Caco-2 (cell line): ENCODE measurements around the gene ZC3HAV1. TPM values are rescaled to one million over a fixed set of nuclear protein-coding genes. Genes with fewer than 3 reads are reported as not detected.
"Not testable (repeated sequence)": the region's sequence is repeated elsewhere in the genome, so short reads cannot be mapped to it uniquely, and the experiment has no call there.

Source experiments
- BruUV-seq: library from RNA; stranded (reverse); fragments of 400-500 nt; replicated peaks from 2 replicates; lab custom pipeline; 2021; lab: Mats Ljungman, UMichigan
- CTCF ChIA-PET: fragments of 300-600 bp; sonication (Branson Sonifier 250); formaldehyde crosslinking; loops from one replicate; lab custom pipeline; 2022; ENCODE audit warnings: antibody characterized with exemption; lab: Charles Lee
- POLR2A ChIA-PET: fragments of 300-600 bp; sonication (Branson Sonifier 250); formaldehyde crosslinking; loops from one replicate; lab custom pipeline; 2022; ENCODE audit warnings: antibody characterized with exemption; lab: Charles Lee
- DNase-seq, 2 experiments: peaks; one replicate each; pipeline versions ENCODE4 v3.0.0 to v3.0.0-alpha.2; 2020 to 2022
- H3K27me3 ChIP-seq: replicated peaks from 2 replicates; pipeline ENCODE4 v1.6.0; 2011; ENCODE audit warnings: low read length; ENCODE audit not compliant: control insufficient read depth, insufficient read depth
- H3K36me3 ChIP-seq: 2 replicates; pipeline ENCODE4 v1.5.1; 2011; ENCODE audit warnings: low read length; ENCODE audit not compliant: control insufficient read depth, insufficient read depth
- H3K4me1 ChIP-seq: fragments of 250-450 bp; sonication (Bioruptor Pico); 2 replicates; pipeline ENCODE4 v1.5.1; 2020; ENCODE audit warnings: mild to moderate bottlenecking
- H3K4me3 ChIP-seq: 2 replicates; pipeline ENCODE4 v1.5.1; 2011; ENCODE audit warnings: low read depth, mild to moderate bottlenecking, control low read depth, low read length
- H3K9me3 ChIP-seq: fragments of 250-450 bp; sonication (Bioruptor Pico); 2 replicates; pipeline ENCODE4 v1.5.1; 2020; ENCODE audit warnings: mild to moderate bottlenecking, moderate library complexity
- H3K27ac Mint-ChIP-seq: one replicate; pipeline ENCODE4 v1.8.0; 2022; ENCODE audit warnings: mixed read lengths; ENCODE audit not compliant: unreplicated experiment
- H3K27me3 Mint-ChIP-seq: one replicate; pipeline ENCODE4 v1.8.0; 2022; ENCODE audit warnings: mixed read lengths; ENCODE audit not compliant: insufficient read depth, unreplicated experiment
- H3K36me3 Mint-ChIP-seq: one replicate; pipeline ENCODE4 v1.8.0; 2022; ENCODE audit warnings: mild to moderate bottlenecking, mixed read lengths; ENCODE audit not compliant: insufficient read depth, unreplicated experiment
- H3K4me1 Mint-ChIP-seq: one replicate; pipeline ENCODE4 v1.8.0; 2022; ENCODE audit warnings: low read depth, mixed read lengths; ENCODE audit not compliant: unreplicated experiment
- H3K4me3 Mint-ChIP-seq: one replicate; pipeline ENCODE4 v1.8.0; 2022; ENCODE audit warnings: mild to moderate bottlenecking, moderate library complexity, mixed read lengths; ENCODE audit not compliant: unreplicated experiment
- H3K9me3 Mint-ChIP-seq: one replicate; pipeline ENCODE4 v1.8.0; 2022; ENCODE audit warnings: mixed read lengths; ENCODE audit not compliant: unreplicated experiment
- intact Hi-C: fragments of 100-400 bp; cut with micrococcal nuclease; formaldehyde crosslinking; loops from one replicate; pipeline ENCODE4 v1.10.0; 2022; ENCODE audit not compliant: unreplicated experiment
- total RNA-seq: library from RNA; stranded (reverse); gene quantifications from 2 replicates; pipeline ENCODE4 v1.2.3, GENCODE V29; 2022
- TF ChIP-seq, protein P1 (sequence below), 2 experiments: fragments of 200-600 bp in 1 of 2; IDR thresholded peaks; 1 replicate in 1 of 2; 2 replicates in 1 of 2; pipeline versions ENCODE4 v1.5.1 to v1.8.0; 2011 to 2022; ENCODE audit warnings: antibody characterized with exemption in 1 of 2, control low read depth in 1 of 2, inconsistent platforms in 1 of 2, low read depth in 1 of 2, low read length in 1 of 2, mild to moderate bottlenecking in 1 of 2, moderate library complexity in 1 of 2; ENCODE audit not compliant: insufficient read depth in 1 of 2, severe bottlenecking in 1 of 2, unreplicated experiment in 1 of 2

The ZC3HAV1 gene
- total RNA-seq, 1 experiment from 2014 or later = 30.8 TPM

DNA sequence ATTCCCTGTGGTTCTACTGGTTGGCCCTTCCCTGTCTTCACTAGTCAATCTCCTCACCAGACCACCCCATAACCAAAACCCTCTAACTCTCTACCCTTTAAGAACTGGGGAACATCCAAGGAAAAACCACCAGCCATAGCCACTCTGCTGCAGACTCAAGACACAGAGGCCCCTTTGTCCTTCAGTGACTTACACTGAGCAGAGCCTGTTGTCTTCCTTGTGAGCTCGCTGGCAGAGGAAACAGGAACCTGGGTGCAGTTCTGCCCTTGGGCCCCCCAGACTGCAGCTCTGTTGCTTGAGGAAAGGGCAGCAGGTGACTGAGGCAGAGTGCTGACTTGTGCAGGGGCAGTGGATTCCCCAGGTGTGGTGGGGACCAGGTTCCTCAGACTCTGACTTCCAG lies 30.6 kb downstream of the ZC3HAV1 start:
- no peaks in the 10 kb centered on the region for H3K27me3 Mint-ChIP-seq
- ChIA-PET POLR2A (no interaction called here), CTCF (no interaction called here)
- H3K27ac Mint-ChIP-seq = no peak overlapping the region
- no peaks in the 10 kb centered on the region for H3K4me1 Mint-ChIP-seq
- no peak overlapping the region for H3K4me3 Mint-ChIP-seq
- Histone ChIP-seq H3K27me3 (no peaks in the 10 kb centered on the region), H3K9me3 (no peaks in the 10 kb centered on the region), H3K4me1 (no peaks in the 10 kb centered on the region), H3K4me3 (no peak overlapping the region), H3K36me3 (no peaks in the 10 kb centered on the region)
- DNase-seq = no peak
- BruUV-seq = no TSS peak
- intact Hi-C loops = no loop called here
- no peaks in the 10 kb centered on the region for H3K9me3 Mint-ChIP-seq
- TF ChIP-seq, protein P1, sequence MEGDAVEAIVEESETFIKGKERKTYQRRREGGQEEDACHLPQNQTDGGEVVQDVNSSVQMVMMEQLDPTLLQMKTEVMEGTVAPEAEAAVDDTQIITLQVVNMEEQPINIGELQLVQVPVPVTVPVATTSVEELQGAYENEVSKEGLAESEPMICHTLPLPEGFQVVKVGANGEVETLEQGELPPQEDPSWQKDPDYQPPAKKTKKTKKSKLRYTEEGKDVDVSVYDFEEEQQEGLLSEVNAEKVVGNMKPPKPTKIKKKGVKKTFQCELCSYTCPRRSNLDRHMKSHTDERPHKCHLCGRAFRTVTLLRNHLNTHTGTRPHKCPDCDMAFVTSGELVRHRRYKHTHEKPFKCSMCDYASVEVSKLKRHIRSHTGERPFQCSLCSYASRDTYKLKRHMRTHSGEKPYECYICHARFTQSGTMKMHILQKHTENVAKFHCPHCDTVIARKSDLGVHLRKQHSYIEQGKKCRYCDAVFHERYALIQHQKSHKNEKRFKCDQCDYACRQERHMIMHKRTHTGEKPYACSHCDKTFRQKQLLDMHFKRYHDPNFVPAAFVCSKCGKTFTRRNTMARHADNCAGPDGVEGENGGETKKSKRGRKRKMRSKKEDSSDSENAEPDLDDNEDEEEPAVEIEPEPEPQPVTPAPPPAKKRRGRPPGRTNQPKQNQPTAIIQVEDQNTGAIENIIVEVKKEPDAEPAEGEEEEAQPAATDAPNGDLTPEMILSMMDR (IDR thresholded peaks at IDR 0.05; ENCODE audit: insufficient read depth in 1 of 2, low read depth in 1 of 2, low read length in 1 of 2, severe bottlenecking in 1 of 2, unreplicated experiment in 1 of 2) = no peak
- peaks cover 61% of the 10 kb centered on the region for H3K36me3 Mint-ChIP-seq

DNA sequence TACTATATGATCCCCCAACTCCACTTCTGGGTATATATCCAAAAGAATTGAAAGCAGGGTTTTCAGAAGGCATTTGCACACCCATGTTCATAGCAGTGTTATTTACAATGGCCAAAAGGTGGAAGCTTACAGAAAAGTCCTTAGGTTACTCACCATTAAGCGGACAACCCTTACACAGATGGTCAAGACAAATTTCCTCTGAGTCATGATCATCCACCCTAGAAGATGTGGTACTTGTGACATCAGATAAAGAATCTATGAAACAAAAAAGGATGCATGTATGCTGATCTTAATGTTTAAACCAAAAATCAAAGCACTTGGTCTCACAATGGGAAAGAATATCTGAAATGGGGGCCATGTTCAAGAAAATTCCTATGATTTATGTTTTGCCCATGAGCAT lies 31.1 kb downstream of the ZC3HAV1 start:
- BruUV-seq = no TSS peak
- TF ChIP-seq, protein P1 (IDR thresholded peaks at IDR 0.05; ENCODE audit: insufficient read depth in 1 of 2, low read depth in 1 of 2, low read length in 1 of 2, severe bottlenecking in 1 of 2, unreplicated experiment in 1 of 2) = no peak
- Histone ChIP-seq H3K27me3 (no peaks in the 10 kb centered on the region), H3K9me3 (no peaks in the 10 kb centered on the region), H3K4me1 (no peaks in the 10 kb centered on the region), H3K4me3 (no peak overlapping the region), H3K36me3 (no peaks in the 10 kb centered on the region)
- Mint-ChIP-seq H3K27me3 (no peaks in the 10 kb centered on the region), H3K27ac (no peak overlapping the region), H3K9me3 (no peaks in the 10 kb centered on the region), H3K36me3 (peaks cover 58% of the 10 kb centered on the region), H3K4me1 (no peaks in the 10 kb centered on the region), H3K4me3 (no peak overlapping the region)
- DNase-seq = no peak
- ChIA-PET CTCF (no interaction called here), POLR2A (no interaction called here)
- intact Hi-C loops = no loop called here

DNA sequence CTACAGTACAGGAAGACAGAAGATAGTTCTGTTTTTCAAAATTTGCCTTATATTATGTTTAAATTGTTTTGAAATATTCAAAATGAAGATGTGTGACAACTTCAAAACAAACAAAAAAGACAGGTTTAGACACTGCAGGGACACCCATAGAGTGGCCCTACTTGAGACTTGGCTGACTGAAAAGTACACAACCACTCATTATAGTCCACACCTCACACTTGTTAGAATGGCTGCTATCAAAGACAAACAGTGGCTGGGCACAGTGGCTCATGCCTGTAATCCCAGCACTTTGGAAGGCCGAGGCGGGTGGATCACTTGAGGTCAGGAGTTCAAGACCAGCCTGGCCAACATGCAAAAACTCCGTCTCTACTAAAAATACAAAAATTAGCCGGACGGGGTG lies 31.8 kb downstream of the ZC3HAV1 start:
- CTCF ChIA-PET, H3K27me3 Mint-ChIP-seq, intact Hi-C loops, DNase-seq, H3K36me3 ChIP-seq, H3K4me3 Mint-ChIP-seq, H3K9me3 ChIP-seq, POLR2A ChIA-PET, H3K27me3 ChIP-seq, BruUV-seq, H3K4me1 ChIP-seq, H3K9me3 Mint-ChIP-seq, H3K4me1 Mint-ChIP-seq, H3K27ac Mint-ChIP-seq, H3K4me3 ChIP-seq: not testable (repeated sequence)
- peaks cover 57% of the 10 kb centered on the region for H3K36me3 Mint-ChIP-seq
